ENCODE data around the gene INTS3.

Gene INTS3

DNA sequence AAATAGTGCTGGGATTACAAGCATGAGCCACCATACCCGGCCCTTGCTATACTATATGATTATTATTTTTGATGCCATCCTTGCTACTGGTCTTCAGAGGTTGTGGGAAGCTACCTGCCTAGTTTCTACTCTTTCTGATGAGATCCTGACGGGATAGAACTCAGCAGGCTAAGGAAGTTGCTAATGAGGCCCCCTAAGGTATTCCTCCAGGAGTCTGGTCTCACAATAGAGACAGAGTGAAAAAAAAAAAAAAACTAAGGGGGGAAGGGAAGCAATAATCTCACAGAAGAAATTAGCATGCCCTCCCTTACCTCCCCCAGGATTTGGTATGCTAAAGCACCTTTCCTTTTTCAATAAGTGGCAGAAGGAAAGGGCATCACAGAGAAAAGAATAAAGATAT, 17.6 kb downstream of the INTS3 start:
- Histone ChIP-seq H3K4me2 (no peak overlapping the region), H3K4me3 (no peak overlapping the region), H3K9me3 (replicated peaks in 1 of 11) (no peaks in the 10 kb centered on the region), H3K27ac (no peak overlapping the region), H3K9ac (no peak overlapping the region; a peak in 1 of 22 replicates), H3K4me1 (peaks cover 28 to 52% (median 42%) of the 10 kb centered on the region in 10 experiments), H3K36me3 (peaks cover 73 to 97% (median 94%) of the 10 kb centered on the region in 11 experiments), H4K20me1 (peaks cover 0 to 16% (median 0%) of the 10 kb centered on the region in 11 experiments; a peak in 2 of 22 replicates), H3K27me3 (no peaks in the 10 kb centered on the region)
- TF ChIP-seq Cebpa-rat (IDR thresholded peaks at IDR 0.05), result no peak

DNA sequence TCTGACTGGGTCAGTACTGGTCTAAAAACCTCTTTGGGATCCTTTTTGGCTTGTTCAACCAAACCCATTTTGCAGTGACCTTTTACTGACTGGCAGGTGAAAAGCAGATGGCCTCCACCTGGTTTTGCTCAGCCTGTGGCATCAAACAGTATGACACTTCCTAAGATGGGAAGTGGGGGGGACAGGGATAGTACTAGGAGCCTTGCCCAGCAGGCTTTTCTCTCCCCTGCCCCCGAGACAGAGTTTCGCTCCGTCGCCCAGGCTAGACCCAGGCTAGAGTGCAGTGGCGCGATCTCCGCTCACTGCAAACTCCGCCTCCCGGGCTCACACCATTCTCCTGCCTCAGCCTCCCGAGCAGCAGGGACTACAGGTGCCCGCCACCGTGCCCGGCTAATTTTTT, 18.3 kb downstream of the INTS3 start:
- Histone ChIP-seq H3K4me2 (no peak overlapping the region), H3K4me1 (peaks cover 36 to 56% (median 50%) of the 10 kb centered on the region in 10 experiments), H3K4me3 (no peak overlapping the region), H3K9me3 (replicated peaks in 1 of 11) (no peaks in the 10 kb centered on the region), H4K20me1 (peaks cover 0 to 16% (median 0%) of the 10 kb centered on the region in 11 experiments; a peak in 2 of 22 replicates), H3K9ac (peak overlapping the region in 2 of 11 experiments; percentile 3 to 6; a peak in 1 of 22 replicates), H3K27ac (no peak overlapping the region), H3K27me3 (no peaks in the 10 kb centered on the region), H3K36me3 (peaks cover 67 to 96% (median 94%) of the 10 kb centered on the region in 11 experiments)
- TF ChIP-seq Cebpa-rat (IDR thresholded peaks at IDR 0.05), result no peak

DNA sequence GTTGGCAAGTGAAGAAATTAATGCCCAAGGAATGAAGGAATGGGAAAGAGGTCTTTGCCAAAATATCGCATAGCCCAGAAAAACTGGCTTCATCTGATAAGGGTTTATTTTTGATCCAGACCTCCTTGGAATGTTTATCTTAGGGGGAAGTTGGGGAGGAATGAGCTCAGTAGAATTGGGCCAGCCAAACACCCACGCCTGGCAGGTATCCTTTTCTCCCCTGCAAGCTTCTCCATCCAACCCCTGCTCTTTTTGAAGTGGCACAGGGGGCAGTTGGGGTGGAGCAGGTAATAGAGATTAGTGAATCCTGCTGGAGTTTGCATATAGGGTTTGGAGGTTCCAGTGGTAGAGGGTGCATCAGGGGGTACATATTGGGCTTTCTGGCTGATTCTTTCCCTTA, 21.1 kb downstream of the INTS3 start:
- TF ChIP-seq Cebpa-rat (IDR thresholded peaks at IDR 0.05), result no peak
- Histone ChIP-seq H3K4me3 (no peak overlapping the region), H3K4me2 (no peak overlapping the region), H3K9me3 (replicated peaks in 1 of 11) (no peaks in the 10 kb centered on the region), H3K27ac (peak overlapping the region in 1 of 11 experiments; percentile 10; a peak in 2 of 22 replicates), H4K20me1 (peaks cover 0 to 9% (median 0%) of the 10 kb centered on the region in 11 experiments; a peak in 1 of 22 replicates), H3K4me1 (peaks cover 20 to 39% (median 30%) of the 10 kb centered on the region in 10 experiments), H3K27me3 (no peaks in the 10 kb centered on the region), H3K9ac (peak overlapping the region in 2 of 11 experiments; percentile 30 to 32; a peak in 1 of 22 replicates), H3K36me3 (peaks cover 76 to 97% (median 96%) of the 10 kb centered on the region in 11 experiments)

DNA sequence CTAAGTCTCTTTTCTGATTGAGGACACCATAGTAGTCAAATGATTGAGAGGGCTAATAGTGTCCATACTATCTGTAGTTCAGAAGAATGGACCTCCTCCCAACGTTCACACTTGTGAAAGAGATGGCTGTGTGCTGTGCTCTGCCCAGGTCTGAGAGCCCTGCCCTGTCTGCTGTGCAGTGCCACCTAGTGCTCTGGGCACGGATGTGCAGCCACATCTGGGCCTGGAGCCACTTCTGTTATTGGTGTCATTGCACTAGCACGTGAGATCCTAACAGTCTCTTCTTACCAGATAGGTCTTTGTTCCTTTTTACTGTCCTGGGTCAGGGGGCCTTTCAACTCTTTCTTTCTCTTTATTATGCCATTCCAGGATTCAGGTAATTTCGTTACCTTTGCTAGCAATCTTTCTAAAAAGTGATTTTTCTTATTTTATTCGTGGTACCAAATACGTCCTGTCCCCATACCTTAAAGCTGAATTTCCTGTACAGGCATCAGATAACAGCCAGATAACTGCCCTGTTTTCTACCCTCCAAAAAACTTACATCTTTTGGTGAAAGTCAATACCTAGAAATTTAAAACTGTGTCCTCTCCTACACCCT, 21.7 kb downstream of the INTS3 start:
- H3K4me3 ChIP-seq, result no peak overlapping the region
- peak overlapping the region; percentile 15 to 64 (median 39); a peak in 14 of 22 replicates for H3K4me2 ChIP-seq
- TF ChIP-seq Cebpa-rat (IDR thresholded peaks at IDR 0.05), result no peak
- peaks cover 77 to 97% (median 96%) of the 10 kb centered on the region in 11 experiments for H3K36me3 ChIP-seq
- H4K20me1 ChIP-seq, result peaks cover 0 to 9% (median 0%) of the 10 kb centered on the region in 11 experiments; a peak in 1 of 22 replicates
- H3K4me1 ChIP-seq, result peaks cover 20 to 34% (median 25%) of the 10 kb centered on the region in 10 experiments
- peak overlapping the region in 9 of 11 experiments; percentile 7 to 48 (median 29); a peak in 11 of 22 replicates for H3K9ac ChIP-seq
- peak overlapping the region in 8 of 11 experiments; percentile 13 to 57 (median 51); a peak in 15 of 22 replicates for H3K27ac ChIP-seq
- no peaks in the 10 kb centered on the region for H3K27me3 ChIP-seq
- no peaks in the 10 kb centered on the region for H3K9me3 ChIP-seq (replicated peaks in 1 of 11)

DNA sequence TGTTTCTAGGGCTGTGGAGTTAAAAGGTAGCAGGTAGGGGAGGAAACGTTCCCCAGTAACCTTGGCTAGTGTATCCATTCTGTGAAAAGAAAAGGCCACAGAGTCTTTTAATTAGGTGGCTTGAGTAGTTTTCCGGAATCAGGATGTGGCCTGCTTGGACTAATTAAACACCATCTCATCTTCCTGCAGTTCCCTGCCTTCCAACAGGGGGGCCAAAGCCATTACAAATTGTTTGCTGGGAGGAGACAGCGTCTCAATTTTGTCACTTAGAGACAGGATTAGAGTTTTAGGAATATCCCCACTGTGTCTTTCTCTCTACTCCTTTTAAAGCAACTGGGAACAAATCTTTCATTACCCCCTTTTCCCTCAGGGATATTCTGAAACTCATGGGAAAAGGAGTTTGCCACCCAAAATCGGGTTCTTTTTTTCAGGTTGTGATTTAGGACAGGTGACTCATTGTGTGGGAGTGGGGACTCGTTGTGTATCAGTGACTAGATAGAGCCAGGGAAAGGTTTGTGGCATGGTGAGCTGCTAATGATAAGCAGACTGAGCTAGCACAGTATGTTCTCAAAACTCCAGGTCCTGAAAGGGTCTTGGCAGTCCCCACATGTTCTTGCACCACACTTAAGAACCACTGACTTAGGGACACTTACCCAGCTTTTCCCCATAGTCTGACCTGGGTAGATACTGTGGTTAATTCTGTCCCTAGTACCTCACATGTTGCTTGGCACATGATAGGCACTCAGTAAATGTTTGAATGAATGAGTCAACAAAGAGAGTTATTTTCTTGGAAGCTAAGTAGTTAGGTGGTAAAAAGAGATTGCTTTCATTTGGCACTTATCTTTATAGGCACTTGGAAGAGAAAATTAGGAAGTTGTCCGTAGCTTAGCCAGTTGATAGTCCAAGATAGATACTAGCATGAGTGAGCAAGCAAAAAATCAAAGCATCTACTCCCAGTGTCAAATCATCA, 22.5 kb downstream of the INTS3 start:
- Histone ChIP-seq H3K4me1 (peaks cover 20 to 34% (median 23%) of the 10 kb centered on the region in 10 experiments), H3K27ac (peak overlapping the region in 8 of 11 experiments; percentile 13 to 57 (median 51); a peak in 15 of 22 replicates), H3K36me3 (peaks cover 77 to 97% (median 96%) of the 10 kb centered on the region in 11 experiments), H3K4me2 (peak overlapping the region; percentile 21 to 64 (median 42); a peak in 20 of 22 replicates), H3K9ac (peak overlapping the region in 10 of 11 experiments; percentile 7 to 48 (median 29); a peak in 14 of 22 replicates), H3K9me3 (replicated peaks in 1 of 11) (no peaks in the 10 kb centered on the region), H3K4me3 (no peak overlapping the region), H4K20me1 (0 out of 22 replicates have a peak, but pooled peaks cover 0 to 9% (median 0%) of the 10 kb centered on the region in 11 experiments), H3K27me3 (no peaks in the 10 kb centered on the region)
- TF ChIP-seq Cebpa-rat (IDR thresholded peaks at IDR 0.05), result no peak

DNA sequence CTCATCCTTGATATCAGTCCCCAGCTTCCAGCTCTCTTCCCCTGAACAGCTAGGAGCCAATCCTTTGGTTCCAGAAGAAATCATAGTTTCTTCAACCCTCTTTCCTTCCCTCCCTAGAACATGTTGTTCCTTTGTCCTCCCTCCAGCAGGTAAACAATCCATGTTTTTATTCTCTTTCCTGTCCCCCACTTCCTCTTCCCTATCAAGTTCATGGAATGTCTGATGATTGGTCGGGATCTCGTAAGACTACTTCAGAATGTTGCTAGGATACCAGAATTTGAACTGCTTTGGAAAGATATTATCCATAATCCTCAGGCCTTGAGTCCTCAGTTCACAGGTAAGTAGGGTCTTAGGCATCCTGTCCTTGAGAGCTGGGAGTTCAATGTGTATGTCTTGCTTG, 24.2 kb downstream of the INTS3 start:
- Histone ChIP-seq H3K4me3 (no peak overlapping the region), H4K20me1 (0 out of 22 replicates have a peak, but pooled peaks cover 0 to 9% (median 0%) of the 10 kb centered on the region in 11 experiments), H3K27me3 (no peaks in the 10 kb centered on the region), H3K4me2 (no peak overlapping the region), H3K36me3 (peaks cover 77 to 97% (median 96%) of the 10 kb centered on the region in 11 experiments), H3K9me3 (replicated peaks in 1 of 11) (no peaks in the 10 kb centered on the region), H3K27ac (peak overlapping the region in 1 of 11 experiments; percentile 8; a peak in 1 of 22 replicates), H3K9ac (no peak overlapping the region), H3K4me1 (peaks cover 20 to 34% (median 23%) of the 10 kb centered on the region in 10 experiments)
- TF ChIP-seq Cebpa-rat (IDR thresholded peaks at IDR 0.05), result no peak

DNA sequence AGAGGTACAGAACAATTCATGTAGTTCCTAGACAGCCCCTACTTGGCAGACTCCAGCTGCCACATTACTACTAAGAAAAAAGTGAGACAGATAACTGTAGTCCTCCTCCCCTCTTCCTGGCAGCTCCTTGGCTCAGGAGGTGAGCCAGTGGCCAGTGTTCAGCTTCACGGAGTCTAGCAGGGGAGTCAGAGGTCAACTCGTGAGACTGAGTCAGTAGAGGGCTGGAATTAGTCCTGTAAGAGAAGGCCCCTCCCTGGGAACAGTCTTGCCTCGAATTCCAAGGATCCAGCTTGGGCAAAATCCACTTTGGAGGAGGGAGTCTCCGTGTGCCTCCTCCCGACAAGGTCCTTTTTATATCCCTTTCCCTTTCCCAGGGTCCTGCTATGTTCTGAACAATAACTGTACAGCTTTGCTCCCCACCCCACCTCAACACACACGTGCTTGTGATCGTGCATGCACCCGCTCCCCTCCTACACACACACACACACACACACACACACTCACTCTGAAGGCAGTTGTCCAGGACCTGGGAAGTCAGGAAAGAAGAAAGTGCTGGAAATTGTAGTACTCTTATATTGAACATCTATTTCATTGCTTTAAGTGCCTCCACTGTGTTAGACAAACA, 24.8 kb downstream of the INTS3 start:
- Histone ChIP-seq H3K9me3 (replicated peaks in 1 of 11) (no peaks in the 10 kb centered on the region), H3K27ac (no peak overlapping the region; a peak in 1 of 22 replicates), H3K4me2 (no peak overlapping the region), H3K36me3 (peaks cover 77 to 97% (median 96%) of the 10 kb centered on the region in 11 experiments), H4K20me1 (0 out of 22 replicates have a peak, but pooled peaks cover 0 to 9% (median 0%) of the 10 kb centered on the region in 11 experiments), H3K9ac (no peak overlapping the region), H3K27me3 (no peaks in the 10 kb centered on the region), H3K4me3 (no peak overlapping the region), H3K4me1 (peaks cover 20 to 34% (median 23%) of the 10 kb centered on the region in 10 experiments)
- no peak for TF ChIP-seq Cebpa-rat (IDR thresholded peaks at IDR 0.05)

DNA sequence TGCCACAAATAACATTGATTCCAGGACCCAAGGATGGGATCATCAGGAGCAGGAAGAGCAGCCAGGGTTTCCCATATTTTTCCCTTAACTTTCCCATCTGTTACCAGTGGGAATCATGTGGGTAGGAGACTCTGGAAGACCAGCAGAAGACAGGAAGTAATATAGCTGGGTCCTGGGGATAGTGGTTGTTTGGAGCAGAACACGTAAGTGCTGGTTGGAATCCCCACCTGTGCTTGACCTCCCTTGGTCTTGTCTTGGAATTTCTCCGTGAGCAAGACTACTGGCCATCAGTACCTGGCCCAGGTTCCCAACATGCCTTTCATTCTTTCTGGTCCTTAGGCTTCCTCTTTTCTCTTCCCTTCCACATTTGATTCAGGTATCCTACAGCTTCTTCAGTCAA, 26.4 kb downstream of the INTS3 start:
- no peak for TF ChIP-seq Cebpa-rat (IDR thresholded peaks at IDR 0.05)
- H3K4me1 ChIP-seq, result peaks cover 20 to 29% (median 22%) of the 10 kb centered on the region in 10 experiments
- no peaks in the 10 kb centered on the region for H4K20me1 ChIP-seq
- H3K36me3 ChIP-seq, result peaks cover 79 to 97% (median 96%) of the 10 kb centered on the region in 11 experiments
- no peak overlapping the region for H3K27ac ChIP-seq
- H3K27me3 ChIP-seq, result no peaks in the 10 kb centered on the region
- no peak overlapping the region for H3K4me3 ChIP-seq
- no peaks in the 10 kb centered on the region for H3K9me3 ChIP-seq (replicated peaks in 1 of 11)
- no peak overlapping the region for H3K4me2 ChIP-seq
- no peak overlapping the region for H3K9ac ChIP-seq
